ENCODE data around the gene HOXD11.

Gene HOXD11

GRCh38 chr2:176088048-176088936 lies 18.8 kb upstream of the HOXD11 start:
- peaks cover 79 to 87% of the 10 kb centered on the region in 2 donors for H3K27me3 ChIP-seq (ENCODE audit: control insufficient read depth in 2 of 2, insufficient read depth in 2 of 2, low read length in 2 of 2)
- H3K36me3 ChIP-seq (ENCODE audit: control insufficient read depth in 2 of 2, insufficient read depth in 2 of 2, low read length in 2 of 2), result no peaks in the 10 kb centered on the region
- no peak overlapping the region for H3K9ac ChIP-seq (ENCODE audit: low read depth in 1 of 2, low read length in 2 of 2)
- no peaks in the 10 kb centered on the region for H3K9me3 ChIP-seq (ENCODE audit: control insufficient read depth in 2 of 2, low read length in 2 of 2)
- peak overlapping the region; percentile 52 to 59 for H3K4me3 ChIP-seq (ENCODE audit: low read length in 2 of 2)
- H3K4me1 ChIP-seq (ENCODE audit: control insufficient read depth in 2 of 2, insufficient read depth in 2 of 2, low read length in 2 of 2), result peaks cover 13 to 15% of the 10 kb centered on the region in 2 donors
- no peak overlapping the region for H3K27ac ChIP-seq (ENCODE audit: low read depth in 2 of 2, low read length in 2 of 2)

GRCh38 chr2:176088937-176089842 lies 17.9 kb upstream of the HOXD11 start:
- Histone ChIP-seq H3K36me3 (ENCODE audit: control insufficient read depth in 2 of 2, insufficient read depth in 2 of 2, low read length in 2 of 2) (no peaks in the 10 kb centered on the region), H3K4me1 (ENCODE audit: control insufficient read depth in 2 of 2, insufficient read depth in 2 of 2, low read length in 2 of 2) (peaks cover 16 to 17% of the 10 kb centered on the region in 2 donors), H3K27me3 (ENCODE audit: control insufficient read depth in 2 of 2, insufficient read depth in 2 of 2, low read length in 2 of 2) (peaks cover 79 to 87% of the 10 kb centered on the region in 2 donors)

DNA sequence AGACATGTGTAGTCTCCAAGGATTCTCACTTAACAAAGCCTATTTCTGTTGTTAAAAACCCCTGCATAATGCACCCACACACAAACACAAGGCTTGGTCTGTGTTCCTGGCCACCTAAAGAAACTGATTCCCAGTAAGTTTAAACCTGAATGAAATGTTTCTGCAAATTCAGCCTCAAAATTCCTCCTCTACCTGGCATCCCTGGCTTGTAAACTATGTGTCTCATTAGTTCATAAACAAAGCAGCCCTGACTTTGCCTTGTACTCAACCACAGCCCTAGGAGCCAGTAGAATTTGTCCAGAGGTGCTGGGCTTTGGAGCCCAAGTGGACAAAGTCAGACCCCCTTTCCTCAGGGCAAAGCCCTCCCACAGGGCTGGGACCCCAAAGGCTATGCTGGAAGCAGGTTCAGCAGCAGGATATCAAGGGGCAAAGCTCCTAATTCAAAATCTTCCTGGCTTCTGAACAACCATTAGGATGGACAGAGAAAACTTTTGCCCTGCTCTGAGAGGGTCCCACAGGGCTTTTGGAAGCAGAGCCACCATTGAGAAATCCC lies 17.2 kb upstream of the HOXD11 start:
- no peak overlapping the region for H3K9ac ChIP-seq (ENCODE audit: low read depth in 1 of 2, low read length in 2 of 2)
- peaks cover 80 to 87% of the 10 kb centered on the region in 2 donors for H3K27me3 ChIP-seq (ENCODE audit: control insufficient read depth in 2 of 2, insufficient read depth in 2 of 2, low read length in 2 of 2)
- H3K4me3 ChIP-seq (ENCODE audit: low read length in 2 of 2), result no peak overlapping the region
- no peaks in the 10 kb centered on the region for H3K9me3 ChIP-seq (ENCODE audit: control insufficient read depth in 2 of 2, low read length in 2 of 2)
- H3K36me3 ChIP-seq (ENCODE audit: control insufficient read depth in 2 of 2, insufficient read depth in 2 of 2, low read length in 2 of 2), result no peaks in the 10 kb centered on the region
- peaks cover 16% of the 10 kb centered on the region in 2 donors for H3K4me1 ChIP-seq (ENCODE audit: control insufficient read depth in 2 of 2, insufficient read depth in 2 of 2, low read length in 2 of 2)
- H3K27ac ChIP-seq (ENCODE audit: low read depth in 2 of 2, low read length in 2 of 2), result no peak overlapping the region

More at GRCh38 chr2:176088937-176089842, 17.9 kb upstream of the HOXD11 start:
- Histone ChIP-seq H3K27ac (ENCODE audit: low read depth in 2 of 2, low read length in 2 of 2) (no peak overlapping the region), H3K4me3 (ENCODE audit: low read length in 2 of 2) (no peak overlapping the region), H3K9me3 (ENCODE audit: control insufficient read depth in 2 of 2, low read length in 2 of 2) (no peaks in the 10 kb centered on the region), H3K9ac (ENCODE audit: low read depth in 1 of 2, low read length in 2 of 2) (no peak overlapping the region)

GRCh38 chr2:176090862-176091261 lies 16.2 kb upstream of the HOXD11 start:
- Histone ChIP-seq H3K4me3 (ENCODE audit: low read length in 2 of 2) (no peak overlapping the region), H3K36me3 (ENCODE audit: control insufficient read depth in 2 of 2, insufficient read depth in 2 of 2, low read length in 2 of 2) (no peaks in the 10 kb centered on the region), H3K27ac (ENCODE audit: low read depth in 2 of 2, low read length in 2 of 2) (no peak overlapping the region), H3K9ac (ENCODE audit: low read depth in 1 of 2, low read length in 2 of 2) (no peak overlapping the region), H3K9me3 (ENCODE audit: control insufficient read depth in 2 of 2, low read length in 2 of 2) (no peaks in the 10 kb centered on the region), H3K4me1 (ENCODE audit: control insufficient read depth in 2 of 2, insufficient read depth in 2 of 2, low read length in 2 of 2) (peaks cover 14 to 15% of the 10 kb centered on the region in 2 donors), H3K27me3 (ENCODE audit: control insufficient read depth in 2 of 2, insufficient read depth in 2 of 2, low read length in 2 of 2) (peaks cover 80 to 87% of the 10 kb centered on the region in 2 donors)

DNA sequence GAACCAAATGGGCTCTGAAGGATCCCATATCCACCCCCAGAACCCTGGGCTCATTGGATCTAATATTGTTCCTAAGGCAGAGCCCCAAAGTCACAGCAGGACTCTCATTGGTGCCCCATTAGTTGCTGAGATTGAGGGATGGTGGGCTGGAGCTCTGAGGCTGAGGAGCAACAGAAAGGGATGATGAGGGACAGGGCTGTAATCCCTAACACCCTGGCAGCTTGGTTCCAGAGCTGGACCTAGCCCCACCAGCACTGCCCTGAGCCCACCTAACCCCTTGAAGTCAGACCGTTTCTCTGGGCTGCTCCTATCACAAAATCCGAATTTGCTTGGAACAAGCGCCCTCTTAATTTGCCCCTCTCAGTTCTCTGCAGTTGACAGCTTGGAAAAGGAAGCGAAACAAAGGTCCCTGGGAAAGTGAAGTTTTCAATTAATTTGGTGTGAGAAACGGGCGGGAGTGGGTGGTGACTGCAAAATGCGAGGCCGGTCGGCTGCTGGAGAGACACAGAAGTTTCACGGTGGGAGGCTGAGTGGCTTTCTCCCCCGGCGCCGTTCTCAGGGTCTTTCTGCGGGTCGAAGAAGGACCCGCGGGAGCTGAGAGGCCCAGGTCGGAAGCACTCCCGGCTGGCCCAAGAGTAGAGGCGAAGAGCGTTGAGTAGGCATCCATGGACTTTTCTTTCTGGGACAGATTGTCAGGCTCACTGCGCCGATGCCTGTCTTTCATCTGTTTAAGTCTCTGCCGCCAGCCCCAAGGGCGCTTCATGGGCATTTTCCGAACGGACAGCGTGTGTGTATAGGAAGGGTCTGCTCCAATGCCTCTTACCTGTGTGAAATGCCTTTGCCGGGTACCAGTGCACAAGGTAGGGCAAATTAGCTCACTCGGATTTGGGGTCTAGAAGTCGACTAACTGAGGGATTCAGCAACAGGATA lies 15.5 kb upstream of the HOXD11 start:
- Histone ChIP-seq H3K27me3 (ENCODE audit: control insufficient read depth in 2 of 2, insufficient read depth in 2 of 2, low read length in 2 of 2) (peaks cover 79 to 87% of the 10 kb centered on the region in 2 donors), H3K4me1 (ENCODE audit: control insufficient read depth in 2 of 2, insufficient read depth in 2 of 2, low read length in 2 of 2) (peaks cover 14 to 15% of the 10 kb centered on the region in 2 donors), H3K4me3 (ENCODE audit: low read length in 2 of 2) (no peak overlapping the region), H3K27ac (ENCODE audit: low read depth in 2 of 2, low read length in 2 of 2) (no peak overlapping the region), H3K36me3 (ENCODE audit: control insufficient read depth in 2 of 2, insufficient read depth in 2 of 2, low read length in 2 of 2) (no peaks in the 10 kb centered on the region), H3K9ac (ENCODE audit: low read depth in 1 of 2, low read length in 2 of 2) (no peak overlapping the region), H3K9me3 (ENCODE audit: control insufficient read depth in 2 of 2, low read length in 2 of 2) (no peaks in the 10 kb centered on the region)

GRCh38 chr2:176092270-176093144 lies 14.6 kb upstream of the HOXD11 start, which contains the start of gene HOXD13:
HOXD13 (plus strand) TSS chr2:176092721; CDS start chr2:176092891, 170 bp downstream.
- H3K4me3 ChIP-seq (ENCODE audit: low read length in 2 of 2), result peak within 1 kb of the TSS; percentile 34 to 53
- peak within 1 kb of the TSS in 1 of 2 donors; percentile 16 for H3K9ac ChIP-seq (ENCODE audit: low read depth in 1 of 2, low read length in 2 of 2)
- H3K4me1 ChIP-seq (ENCODE audit: control insufficient read depth in 2 of 2, insufficient read depth in 2 of 2, low read length in 2 of 2), result peaks cover 14 to 24% of the 10 kb centered on the region in 2 donors
- H3K9me3 ChIP-seq (ENCODE audit: control insufficient read depth in 2 of 2, low read length in 2 of 2), result no peaks in the 10 kb centered on the region
- H3K27ac ChIP-seq (ENCODE audit: low read depth in 2 of 2, low read length in 2 of 2), result no peak within 1 kb of the TSS
- peaks cover 78 to 87% of the 10 kb centered on the region in 2 donors for H3K27me3 ChIP-seq (ENCODE audit: control insufficient read depth in 2 of 2, insufficient read depth in 2 of 2, low read length in 2 of 2)
- H3K36me3 ChIP-seq (ENCODE audit: control insufficient read depth in 2 of 2, insufficient read depth in 2 of 2, low read length in 2 of 2), result no peaks in the 10 kb centered on the region

GRCh38 chr2:176093145-176093897 lies 13.8 kb upstream of the HOXD11 start:
- Histone ChIP-seq H3K36me3 (ENCODE audit: control insufficient read depth in 2 of 2, insufficient read depth in 2 of 2, low read length in 2 of 2) (no peaks in the 10 kb centered on the region), H3K27ac (ENCODE audit: low read depth in 2 of 2, low read length in 2 of 2) (no peak overlapping the region), H3K4me3 (ENCODE audit: low read length in 2 of 2) (peak overlapping the region; percentile 25 to 53), H3K27me3 (ENCODE audit: control insufficient read depth in 2 of 2, insufficient read depth in 2 of 2, low read length in 2 of 2) (peaks cover 77 to 85% of the 10 kb centered on the region in 2 donors), H3K4me1 (ENCODE audit: control insufficient read depth in 2 of 2, insufficient read depth in 2 of 2, low read length in 2 of 2) (peaks cover 8 to 23% of the 10 kb centered on the region in 2 donors), H3K9ac (ENCODE audit: low read depth in 1 of 2, low read length in 2 of 2) (no peak overlapping the region), H3K9me3 (ENCODE audit: control insufficient read depth in 2 of 2, low read length in 2 of 2) (no peaks in the 10 kb centered on the region)

GRCh38 chr2:176093898-176094249 lies 13.2 kb upstream of the HOXD11 start:
- peaks cover 6 to 21% of the 10 kb centered on the region in 2 donors for H3K4me1 ChIP-seq (ENCODE audit: control insufficient read depth in 2 of 2, insufficient read depth in 2 of 2, low read length in 2 of 2)
- peaks cover 77 to 84% of the 10 kb centered on the region in 2 donors for H3K27me3 ChIP-seq (ENCODE audit: control insufficient read depth in 2 of 2, insufficient read depth in 2 of 2, low read length in 2 of 2)
- no peaks in the 10 kb centered on the region for H3K36me3 ChIP-seq (ENCODE audit: control insufficient read depth in 2 of 2, insufficient read depth in 2 of 2, low read length in 2 of 2)
- no peak overlapping the region for H3K9ac ChIP-seq (ENCODE audit: low read depth in 1 of 2, low read length in 2 of 2)
- H3K9me3 ChIP-seq (ENCODE audit: control insufficient read depth in 2 of 2, low read length in 2 of 2), result no peaks in the 10 kb centered on the region
- H3K27ac ChIP-seq (ENCODE audit: low read depth in 2 of 2, low read length in 2 of 2), result no peak overlapping the region
- peak overlapping the region in 1 of 2 donors; percentile 53 for H3K4me3 ChIP-seq (ENCODE audit: low read length in 2 of 2)
